Smooth muscle cell of the brain vasculature (primary cell): ENCODE measurements around the gene MRPL55.

ENCODE experiments used
- DNase-seq: peaks from one replicate; pipeline ENCODE4 v3.0.0-alpha.2; 2012; ENCODE audit warnings: low read depth, low spot score

The MRPL55 gene

DNA sequence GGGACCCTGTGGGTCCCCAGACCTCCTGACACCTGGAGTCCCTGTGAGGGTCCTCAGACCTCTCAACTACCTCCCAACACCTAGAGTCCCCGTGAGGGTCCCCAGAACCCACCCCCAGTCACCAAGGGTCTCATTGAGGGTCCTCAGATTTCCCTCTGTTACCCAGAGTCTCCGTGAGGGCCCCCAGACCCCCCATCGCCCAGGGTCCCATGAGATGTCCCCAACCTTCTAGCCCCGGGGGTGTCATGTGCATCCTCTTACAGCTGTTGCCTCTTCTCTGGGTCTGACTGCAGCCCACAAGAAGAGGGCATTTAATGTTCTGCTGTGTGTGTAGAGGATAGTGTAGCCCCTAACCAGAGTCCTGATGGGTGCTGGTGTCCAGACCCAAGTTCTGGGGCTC is 38.7 kb upstream of the MRPL55 start:
- no peak for DNase-seq

DNA sequence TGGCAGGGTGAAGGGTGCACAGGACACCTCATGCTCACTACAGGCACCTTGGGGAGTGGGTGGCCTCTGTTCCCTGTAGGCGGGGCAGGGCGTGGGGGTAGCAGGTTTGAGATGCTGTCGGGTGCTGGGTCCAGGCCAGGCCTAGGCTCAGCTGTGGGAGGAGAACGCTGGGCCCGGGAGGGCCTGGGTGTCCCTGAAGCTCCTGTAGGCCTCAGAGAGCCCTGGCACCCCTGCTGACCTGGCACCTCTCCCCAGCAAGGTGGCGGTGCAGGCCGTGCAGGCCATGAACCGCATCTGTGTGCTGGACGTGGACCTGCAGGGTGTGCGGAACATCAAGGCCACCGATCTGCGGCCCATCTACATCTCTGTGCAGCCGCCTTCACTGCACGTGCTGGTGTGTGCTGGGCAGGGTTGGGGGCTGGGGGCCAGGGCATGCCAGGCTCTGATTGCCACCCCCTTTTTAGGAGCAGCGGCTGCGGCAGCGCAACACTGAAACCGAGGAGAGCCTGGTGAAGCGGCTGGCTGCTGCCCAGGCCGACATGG is 38.1 kb upstream of the MRPL55 start:
- no peak for DNase-seq

- no peak for DNase-seq
Measured at GRCh38 chr1:228146417-228147150, 37.5 kb upstream of the MRPL55 start.

DNA sequence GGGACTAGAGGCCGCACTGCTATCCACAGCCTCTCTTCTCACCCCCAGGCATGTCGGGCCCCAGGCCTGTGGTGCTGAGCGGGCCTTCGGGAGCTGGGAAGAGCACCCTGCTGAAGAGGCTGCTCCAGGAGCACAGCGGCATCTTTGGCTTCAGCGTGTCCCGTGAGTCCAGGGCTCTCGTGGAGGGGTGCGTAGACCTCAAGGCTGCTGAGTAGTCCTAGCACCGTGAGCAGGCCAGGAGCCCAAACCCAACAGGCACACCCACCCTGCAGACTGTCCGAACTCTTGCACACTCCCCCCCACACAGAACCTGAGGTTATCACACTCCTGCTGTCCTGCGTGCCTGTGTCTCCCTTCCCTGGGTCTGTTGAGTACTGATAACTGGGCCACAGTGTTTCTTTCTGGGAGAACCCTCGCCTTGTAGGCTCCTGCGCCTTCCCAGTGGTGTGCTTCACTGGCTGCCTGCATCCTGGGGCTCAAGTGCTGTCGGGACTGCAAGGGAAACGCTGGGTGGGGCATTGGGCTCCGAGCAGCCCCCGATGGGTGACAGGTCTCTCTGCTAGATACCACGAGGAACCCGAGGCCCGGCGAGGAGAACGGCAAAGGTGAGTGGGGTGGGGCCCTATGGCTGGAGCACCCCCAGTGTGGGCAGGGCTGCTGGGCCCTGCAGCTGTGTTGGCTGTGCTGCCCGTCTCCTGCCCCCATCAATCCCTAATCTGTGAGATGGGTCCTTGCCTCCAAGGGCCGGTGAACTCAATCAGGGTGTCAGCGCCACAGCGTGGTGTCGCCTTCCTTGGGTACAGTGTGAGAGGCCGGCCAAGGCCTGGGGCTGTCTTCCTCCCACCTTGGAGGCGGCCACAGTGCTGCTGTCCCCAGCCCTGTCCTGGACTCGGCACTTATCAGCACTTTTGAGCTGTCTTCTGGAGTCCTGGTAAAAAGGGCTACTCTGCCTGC is 36.6 kb upstream of the MRPL55 start:
- no peak for DNase-seq

GRCh38 chr1:228144993-228145343 is 35.9 kb upstream of the MRPL55 start:
- DNase-seq, result no peak

GRCh38 chr1:228144193-228144992 is 35.3 kb upstream of the MRPL55 start:
- no peak for DNase-seq

- no peak for DNase-seq
Measured at GRCh38 chr1:228143480-228144192, 34.5 kb upstream of the MRPL55 start.

DNA sequence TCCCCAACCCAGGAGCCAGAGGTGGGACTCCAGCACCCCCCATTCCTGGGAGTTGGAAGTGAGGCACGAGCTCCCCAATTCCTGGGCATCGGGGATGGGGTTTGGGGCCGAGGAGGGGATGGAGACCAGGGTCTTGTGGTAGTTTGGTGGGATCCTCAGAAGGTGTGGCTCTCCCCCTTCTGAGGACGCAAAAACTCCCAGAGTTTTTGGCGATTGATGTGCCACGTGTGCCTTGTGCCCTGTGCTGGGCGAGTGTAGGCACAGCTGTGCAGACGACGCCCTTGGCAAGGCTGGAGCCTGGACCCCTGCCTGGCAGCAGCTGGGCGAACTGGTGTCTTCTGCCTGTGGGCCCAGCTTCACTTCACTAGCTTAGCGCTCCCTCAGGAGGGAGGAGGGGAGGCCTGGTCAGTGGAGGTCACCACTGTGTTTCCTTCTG is 33.6 kb upstream of the MRPL55 start:
- DNase-seq, result no peak

DNA sequence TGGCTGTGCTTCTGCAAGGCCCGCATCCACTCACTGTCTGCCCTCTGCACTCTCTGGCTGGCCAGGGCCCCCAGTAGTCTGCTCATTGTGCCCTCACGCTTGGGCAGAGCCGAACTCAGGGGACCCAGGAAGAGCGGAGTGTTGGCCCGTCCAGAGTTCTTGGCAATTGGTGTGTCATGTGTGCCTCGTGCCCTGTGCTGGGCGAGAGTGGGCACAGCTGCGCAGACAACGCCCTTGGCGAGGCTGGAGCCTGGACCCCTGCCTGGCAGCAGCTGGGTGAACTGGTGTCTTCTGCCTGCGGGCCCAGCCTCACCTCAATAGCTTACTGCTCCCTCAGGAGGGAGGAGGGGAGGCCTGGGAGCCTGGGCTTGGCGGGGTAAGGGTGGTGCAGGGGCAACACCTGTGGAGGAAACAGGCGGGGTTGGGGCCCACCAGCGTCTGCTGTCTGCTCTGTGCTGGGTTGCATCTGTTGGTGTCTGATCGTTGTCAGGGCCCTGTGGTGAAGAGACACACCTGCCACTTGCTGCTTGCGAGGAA is 33.1 kb upstream of the MRPL55 start:
- DNase-seq, result no peak

- DNase-seq, result no peak
Measured at GRCh38 chr1:228141226-228142044, 32.3 kb upstream of the MRPL55 start.

DNA sequence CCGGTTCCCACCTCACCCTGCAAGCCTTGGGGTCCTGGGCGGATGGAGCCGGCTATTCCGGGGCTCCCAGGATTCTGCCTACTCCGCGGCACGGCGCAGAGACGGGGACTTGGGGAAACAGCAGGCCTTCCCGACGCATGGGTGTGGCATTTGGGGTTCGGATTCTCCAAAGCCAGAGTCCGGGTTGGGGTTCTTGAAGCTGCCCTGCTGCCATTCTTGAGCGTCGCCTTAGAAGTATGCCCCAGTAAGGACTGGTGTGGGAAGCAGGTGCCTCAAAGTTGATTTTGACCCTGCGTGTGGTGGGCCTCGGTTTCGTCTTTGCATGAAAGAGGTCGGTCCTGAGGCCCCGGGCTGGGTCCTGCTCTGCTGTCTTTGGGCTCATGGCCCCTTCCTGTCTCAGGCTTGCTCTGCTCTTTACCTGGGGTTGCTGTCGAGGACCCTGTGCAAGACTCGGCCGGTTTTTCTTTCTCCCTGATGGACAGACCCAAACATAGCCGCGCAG is 31.7 kb upstream of the MRPL55 start:
- DNase-seq, result no peak

DNA sequence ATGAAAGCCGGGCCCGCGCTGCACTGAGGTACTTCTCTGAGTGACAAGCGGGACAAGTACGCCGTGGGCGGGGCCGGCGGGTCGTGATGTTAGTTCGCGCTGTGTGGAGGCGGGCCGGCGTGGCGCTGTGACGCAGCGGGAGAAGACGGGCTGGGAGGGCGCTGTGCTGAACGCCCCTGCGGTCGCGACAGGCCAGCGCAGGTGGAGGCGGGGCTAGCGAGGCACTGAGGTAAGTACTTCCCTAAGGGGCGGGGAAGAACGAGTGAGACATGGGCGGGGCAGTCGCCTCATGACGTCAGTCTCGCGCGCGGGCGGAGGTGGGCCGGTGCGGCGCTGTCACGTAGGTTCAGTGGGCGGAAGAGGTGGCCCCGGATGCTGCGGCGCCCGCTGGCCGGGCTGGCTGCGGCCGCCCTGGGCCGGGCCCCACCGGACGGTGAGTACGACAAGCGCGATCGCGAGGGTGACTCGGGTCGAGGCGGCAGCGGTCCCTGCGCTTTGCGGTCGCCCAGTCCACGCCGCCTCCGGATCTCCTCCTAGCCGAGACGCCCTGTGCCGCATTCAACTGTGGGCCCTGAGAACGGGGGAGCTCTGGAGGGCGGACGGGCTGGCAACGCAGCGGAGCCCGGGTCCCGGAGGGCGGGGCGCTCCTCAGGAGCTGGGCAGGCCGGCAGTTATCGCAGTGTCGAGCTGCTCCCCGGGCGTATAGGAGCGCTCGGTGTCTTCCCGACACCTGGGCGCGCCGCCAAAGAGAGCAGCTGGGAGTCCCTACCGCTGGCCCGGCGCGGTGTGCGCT is 31.0 kb upstream of the MRPL55 start, which contains the start of gene GUK1:
GUK1 (plus strand) TSS at position 349 of the 793 bp plus-strand sequence; CDS start at position 373, 24 bp downstream.
- peak; percentile 94 for DNase-seq

DNA sequence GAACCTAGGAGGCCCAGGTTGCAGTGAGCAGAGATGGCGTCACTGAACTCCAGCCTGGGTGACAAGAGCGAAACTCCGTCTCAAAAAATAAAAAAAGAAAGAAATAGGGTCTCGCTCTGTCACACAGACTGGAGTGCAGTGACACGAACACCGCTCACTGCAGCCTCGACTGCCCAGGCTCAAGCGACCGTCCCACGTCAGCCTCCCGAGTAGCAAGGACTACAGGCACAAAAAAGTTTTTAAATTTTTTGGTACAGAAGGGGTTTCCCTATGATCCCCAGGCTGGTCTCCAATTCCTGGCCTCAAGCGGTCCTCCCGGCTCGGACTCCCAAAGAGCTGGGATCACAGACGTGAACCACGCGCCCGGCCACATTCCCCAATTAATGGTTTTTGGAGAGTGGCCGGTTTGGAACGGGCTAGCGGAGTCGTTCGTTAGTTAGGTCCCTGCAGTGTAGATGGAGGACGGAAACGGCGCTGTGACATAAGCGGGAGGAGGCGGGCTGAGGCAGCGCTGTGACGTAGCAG is 30.4 kb upstream of the MRPL55 start:
- DNase-seq, result no peak

DNA sequence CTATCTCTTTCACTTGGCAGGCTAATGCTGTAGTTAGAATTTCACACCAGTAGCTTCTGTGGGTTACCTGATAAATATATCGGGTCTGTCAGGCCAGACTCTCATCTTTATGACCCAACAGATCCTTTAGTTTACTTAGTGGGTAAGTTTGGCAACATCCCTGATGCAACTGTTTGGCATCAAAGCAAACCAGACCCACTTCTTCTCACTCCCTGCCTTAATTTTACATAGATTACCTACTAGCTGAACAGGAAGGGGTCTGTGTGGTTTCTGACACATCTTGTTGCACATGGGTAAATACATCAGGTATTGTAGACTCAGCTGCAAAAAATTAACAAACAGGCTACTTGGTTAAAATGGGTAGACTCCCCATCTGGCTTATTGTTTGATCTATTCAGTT is 27.8 kb upstream of the MRPL55 start:
- no peak for DNase-seq

- DNase-seq, result no peak
Measured at GRCh38 chr1:228134591-228134990, 25.5 kb upstream of the MRPL55 start.

GRCh38 chr1:228131766-228132165 is 22.7 kb upstream of the MRPL55 start:
- no peak for DNase-seq

DNA sequence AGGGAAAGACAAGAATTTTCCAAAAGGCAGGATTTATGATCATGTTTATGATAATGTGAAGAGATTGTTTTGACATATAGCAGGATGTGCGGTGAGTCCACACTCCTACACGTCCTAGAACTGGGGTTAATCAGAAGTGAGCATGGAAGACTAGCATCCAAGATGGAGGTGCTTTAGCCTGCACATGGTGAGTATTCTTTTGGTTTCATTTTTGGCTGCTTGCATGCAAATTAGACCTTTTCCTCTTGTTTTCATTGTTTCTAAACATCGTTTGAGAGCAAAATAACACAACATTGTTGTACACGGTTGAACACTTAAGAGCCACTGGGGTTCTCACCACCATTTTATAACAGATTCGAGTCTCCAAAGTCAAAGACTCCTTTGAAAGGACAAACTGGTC is 16.1 kb upstream of the MRPL55 start:
- DNase-seq, result no peak

DNA sequence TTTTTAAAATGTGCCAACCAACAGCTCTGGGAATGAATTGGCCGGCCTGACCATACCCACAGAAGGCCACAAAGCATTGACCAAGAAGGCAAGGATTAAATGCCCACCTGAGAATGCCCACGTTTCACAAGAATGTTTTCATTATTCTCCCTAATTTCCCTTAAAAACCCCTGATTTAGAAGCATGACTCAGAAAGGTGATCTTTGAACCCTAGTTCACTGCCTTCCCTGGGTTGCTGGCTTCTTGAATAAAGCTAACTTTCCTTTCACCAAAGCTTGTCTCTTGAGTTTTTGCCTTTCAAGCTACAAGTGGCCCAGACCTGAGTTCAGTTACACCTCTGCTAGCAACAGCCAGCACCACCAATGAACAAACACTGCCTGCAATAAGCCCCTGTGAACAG is 14.4 kb upstream of the MRPL55 start:
- DNase-seq, result no peak
